ENCODE measurements around the gene MFAP5.
A peak's percentile ranks its signal among the peaks of the same experiment; 100 is the strongest.

MFAP5 gene

DNA sequence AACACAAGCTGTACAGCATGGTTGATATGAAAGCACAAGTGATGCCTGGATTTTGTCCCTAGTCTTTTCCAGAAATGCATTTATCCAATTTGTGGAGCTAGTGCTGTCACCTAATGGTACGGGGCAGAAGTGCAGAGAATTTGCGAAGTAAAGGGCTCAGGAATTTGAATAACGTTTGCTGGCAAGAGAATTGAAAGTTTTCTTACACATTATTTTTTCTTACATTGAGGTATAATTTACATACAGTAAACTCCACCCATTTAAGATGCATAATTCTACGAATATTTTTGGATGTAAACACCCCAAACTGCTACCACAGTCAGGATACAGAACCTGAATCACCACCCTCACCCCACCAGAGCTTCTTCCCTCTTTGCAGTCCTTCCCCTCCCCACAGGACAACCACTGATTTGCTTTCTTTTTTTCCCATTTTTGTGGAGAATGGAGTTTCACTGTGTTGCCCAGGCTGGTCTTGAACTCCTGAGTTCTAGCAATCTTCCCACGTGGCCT lies 53.5 kb downstream of the MFAP5 start:
- Histone ChIP-seq H3K9ac (ENCODE audit: low read length) (peak overlapping the region; percentile 67), H3K4me1 (ENCODE audit: insufficient read depth, low read length, severe bottlenecking) (peaks cover 66% of the 10 kb centered on the region), H2AFZ (ENCODE audit: low read length) (no peak overlapping the region), H3F3A (ENCODE audit: insufficient read depth, low read length) (0 out of 2 replicates have a peak, but pooled peaks cover 5% of the 10 kb centered on the region), H3K36me3 (ENCODE audit: insufficient read depth, low read length) (peaks cover 36% of the 10 kb centered on the region), H3K4me2 (ENCODE audit: low read length) (peak overlapping the region; percentile 92), H4K20me1 (ENCODE audit: insufficient read depth, low read length) (no peaks in the 10 kb centered on the region), H3K4me3 (ENCODE audit: low read depth, low read length, poor library complexity, severe bottlenecking) (peak overlapping the region; percentile 66), H3K9me3 (ENCODE audit: low read length) (no peaks in the 10 kb centered on the region), H3K27me3 (ENCODE audit: insufficient read depth, low read length) (no peaks in the 10 kb centered on the region), H3K9me2 (ENCODE audit: low read depth, low read length) (no peaks in the 10 kb centered on the region), H3K27ac (ENCODE audit: low read depth, low read length, poor library complexity, severe bottlenecking) (peak overlapping the region; percentile 84), H3K79me2 (ENCODE audit: insufficient read depth, low read length) (peaks cover 23% of the 10 kb centered on the region)
- no peak for TF ChIP-seq EZH2 (IDR thresholded peaks at IDR 0.05; ENCODE audit: borderline replicate concordance, low read length)
- TF ChIP-seq, protein P1, sequence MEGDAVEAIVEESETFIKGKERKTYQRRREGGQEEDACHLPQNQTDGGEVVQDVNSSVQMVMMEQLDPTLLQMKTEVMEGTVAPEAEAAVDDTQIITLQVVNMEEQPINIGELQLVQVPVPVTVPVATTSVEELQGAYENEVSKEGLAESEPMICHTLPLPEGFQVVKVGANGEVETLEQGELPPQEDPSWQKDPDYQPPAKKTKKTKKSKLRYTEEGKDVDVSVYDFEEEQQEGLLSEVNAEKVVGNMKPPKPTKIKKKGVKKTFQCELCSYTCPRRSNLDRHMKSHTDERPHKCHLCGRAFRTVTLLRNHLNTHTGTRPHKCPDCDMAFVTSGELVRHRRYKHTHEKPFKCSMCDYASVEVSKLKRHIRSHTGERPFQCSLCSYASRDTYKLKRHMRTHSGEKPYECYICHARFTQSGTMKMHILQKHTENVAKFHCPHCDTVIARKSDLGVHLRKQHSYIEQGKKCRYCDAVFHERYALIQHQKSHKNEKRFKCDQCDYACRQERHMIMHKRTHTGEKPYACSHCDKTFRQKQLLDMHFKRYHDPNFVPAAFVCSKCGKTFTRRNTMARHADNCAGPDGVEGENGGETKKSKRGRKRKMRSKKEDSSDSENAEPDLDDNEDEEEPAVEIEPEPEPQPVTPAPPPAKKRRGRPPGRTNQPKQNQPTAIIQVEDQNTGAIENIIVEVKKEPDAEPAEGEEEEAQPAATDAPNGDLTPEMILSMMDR (IDR thresholded peaks at IDR 0.05; ENCODE audit: low read length) = peak; percentile 94

- H2AFZ ChIP-seq (ENCODE audit: low read length) = no peak overlapping the region
- H3K27me3 ChIP-seq (ENCODE audit: insufficient read depth, low read length) = no peaks in the 10 kb centered on the region
- no peaks in the 10 kb centered on the region for H3K9me2 ChIP-seq (ENCODE audit: low read depth, low read length)
- H3K36me3 ChIP-seq (ENCODE audit: insufficient read depth, low read length) = peaks cover 47% of the 10 kb centered on the region
- peaks cover 19% of the 10 kb centered on the region for H3K79me2 ChIP-seq (ENCODE audit: insufficient read depth, low read length)
- no peak overlapping the region for H3K4me2 ChIP-seq (ENCODE audit: low read length)
- no peaks in the 10 kb centered on the region for H3K9me3 ChIP-seq (ENCODE audit: low read length)
- no peak for TF ChIP-seq EZH2 (IDR thresholded peaks at IDR 0.05; ENCODE audit: borderline replicate concordance, low read length)
- TF ChIP-seq, protein P1 (IDR thresholded peaks at IDR 0.05; ENCODE audit: low read length) = no peak
- peaks cover 58% of the 10 kb centered on the region for H3K4me1 ChIP-seq (ENCODE audit: insufficient read depth, low read length, severe bottlenecking)
- H4K20me1 ChIP-seq (ENCODE audit: insufficient read depth, low read length) = no peaks in the 10 kb centered on the region
- H3K9ac ChIP-seq (ENCODE audit: low read length) = 0 out of 2 replicates have a peak overlapping the region, but pooled peaks have one; percentile 5
- H3K27ac ChIP-seq (ENCODE audit: low read depth, low read length, poor library complexity, severe bottlenecking) = peak overlapping the region; percentile 60
- H3K4me3 ChIP-seq (ENCODE audit: low read depth, low read length, poor library complexity, severe bottlenecking) = no peak overlapping the region
- H3F3A ChIP-seq (ENCODE audit: insufficient read depth, low read length) = peaks cover 5% of the 10 kb centered on the region; the same call in 1 of the 2 replicates
Observed at GRCh38 chr12:8606890-8607289, 55.7 kb downstream of the MFAP5 start.

DNA sequence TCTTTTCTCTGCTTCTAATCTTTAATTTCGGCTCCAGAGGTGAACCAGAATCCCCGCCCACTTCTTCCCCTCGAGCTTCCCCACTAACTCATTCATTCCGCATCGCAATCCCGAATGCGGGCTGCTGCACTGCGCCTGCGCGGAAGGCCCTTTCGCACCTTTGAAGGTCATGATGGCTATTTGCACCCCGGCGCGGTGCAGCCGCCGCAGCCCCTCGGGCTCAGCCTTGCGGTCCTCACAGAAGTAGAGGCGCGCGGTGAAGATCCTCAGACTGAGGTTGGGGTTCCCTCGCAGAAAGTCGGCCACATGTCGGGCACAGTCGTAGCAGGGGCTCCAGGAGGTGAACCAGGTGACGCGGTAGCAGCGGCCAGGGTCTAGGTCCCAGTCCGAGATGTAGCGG lies 57.6 kb downstream of the MFAP5 start:
- H3F3A ChIP-seq (ENCODE audit: insufficient read depth, low read length) = peaks cover 5% of the 10 kb centered on the region; the same call in 1 of the 2 replicates
- H3K36me3 ChIP-seq (ENCODE audit: insufficient read depth, low read length) = peaks cover 47% of the 10 kb centered on the region
- no peak overlapping the region for H2AFZ ChIP-seq (ENCODE audit: low read length)
- no peaks in the 10 kb centered on the region for H3K9me2 ChIP-seq (ENCODE audit: low read depth, low read length)
- H4K20me1 ChIP-seq (ENCODE audit: insufficient read depth, low read length) = no peaks in the 10 kb centered on the region
- no peak overlapping the region for H3K4me3 ChIP-seq (ENCODE audit: low read depth, low read length, poor library complexity, severe bottlenecking)
- TF ChIP-seq, protein P1 (IDR thresholded peaks at IDR 0.05; ENCODE audit: low read length) = no peak
- TF ChIP-seq EZH2 (IDR thresholded peaks at IDR 0.05; ENCODE audit: borderline replicate concordance, low read length) = no peak
- no peaks in the 10 kb centered on the region for H3K27me3 ChIP-seq (ENCODE audit: insufficient read depth, low read length)
- H3K27ac ChIP-seq (ENCODE audit: low read depth, low read length, poor library complexity, severe bottlenecking) = no peak overlapping the region
- H3K9me3 ChIP-seq (ENCODE audit: low read length) = no peaks in the 10 kb centered on the region
- H3K4me2 ChIP-seq (ENCODE audit: low read length) = no peak overlapping the region
- no peak overlapping the region for H3K9ac ChIP-seq (ENCODE audit: low read length)
- peaks cover 43% of the 10 kb centered on the region for H3K4me1 ChIP-seq (ENCODE audit: insufficient read depth, low read length, severe bottlenecking)
- peaks cover 6% of the 10 kb centered on the region; the same call in 1 of the 2 replicates for H3K79me2 ChIP-seq (ENCODE audit: insufficient read depth, low read length)
